Measurements from ENCODE around the gene COMMD3. TPM values are rescaled to one million over a fixed set of nuclear protein-coding genes. Genes with fewer than 3 reads are reported as not detected.

The COMMD3 gene
- total and polyA plus RNA-seq, 2 of the 4 experiments (the other 2 are of a cell fraction) = 30.8 to 44.8 TPM

GRCh38 chr10:22363305-22363704 is 47.1 kb downstream of the COMMD3 start:
- H2BK5ac ChIP-seq (ENCODE audit: low read depth, low read length, poor library complexity, severe bottlenecking) = no peak overlapping the region
- no peaks in the 10 kb centered on the region for H3K79me1 ChIP-seq (ENCODE audit: low read depth in 1 of 2, low read length in 2 of 2)
- H3K4me2 ChIP-seq (ENCODE audit: low read depth, low read length) = no peak overlapping the region
- H3K4ac ChIP-seq (ENCODE audit: low read depth, low read length) = no peak overlapping the region
- no peak overlapping the region for H2BK20ac ChIP-seq (ENCODE audit: low read depth, low read length)
- H3K36me3 ChIP-seq (ENCODE audit: control insufficient read depth, insufficient read depth, low read length) = no peaks in the 10 kb centered on the region
- in situ Hi-C loops (cut with MboI; ENCODE audit: low sequenced_read_pairs) (no loop called here), dilution Hi-C loops (cut with HindIII; ENCODE audit: low sequenced_read_pairs, unreplicated experiment) (no loop called here), intact Hi-C loops (cut with micrococcal nuclease) (no loop called here)
- no TSS peak for BruUV-seq (replicated peaks)
- no peak overlapping the region for H3K18ac ChIP-seq (ENCODE audit: low read depth, low read length)
- no peak overlapping the region for H2AK5ac ChIP-seq (ENCODE audit: low read depth, low read length)
- no peak for ATAC-seq (ENCODE audit: low read depth)
- no peak overlapping the region for H3K9ac ChIP-seq (ENCODE audit: low read depth, low read length)
- CTCF ChIA-PET = no interaction called here
- no peak overlapping the region for H2BK15ac ChIP-seq (ENCODE audit: low read depth, low read length)
- WGBS, 2 experiments (ENCODE audit: extremely low coverage in 2 of 2, insufficient read length in 1 of 2) = no CpG with 5 or more reads among the region's 6 CpGs
- H3K4me3 ChIP-seq (ENCODE audit: insufficient read depth, low read depth, low read length) = no peak overlapping the region
- no peak overlapping the region for H3K56ac ChIP-seq (ENCODE audit: extremely low read depth, insufficient read depth, low read length)
- H2AFZ ChIP-seq (replicated peaks; ENCODE audit: low read length, poor library complexity) = no peak overlapping the region
- no peaks in the 10 kb centered on the region for H4K20me1 ChIP-seq (ENCODE audit: insufficient read depth, low read length)
- H3K4me1 ChIP-seq (ENCODE audit: control insufficient read depth, insufficient read depth, low read length) = no peaks in the 10 kb centered on the region
- no peak overlapping the region for H2AK9ac ChIP-seq (replicated peaks; ENCODE audit: low read depth, low read length, poor library complexity)
- H4K91ac ChIP-seq (ENCODE audit: insufficient read depth, low read depth, low read length) = no peak overlapping the region
- no peak for TF ChIP-seq RFX5 (IDR thresholded peaks at IDR 0.05; ENCODE audit: low read depth, low read length)
- TF ChIP-seq MXI1 (IDR thresholded peaks at IDR 0.05; ENCODE audit: borderline replicate concordance, low read depth, low read length) = no peak
- TF ChIP-seq CTCF (conservative IDR thresholded peaks at IDR 0.05; ENCODE audit: low read depth, low read length) = no peak
- TF ChIP-seq MAFK (IDR thresholded peaks at IDR 0.05; ENCODE audit: low read depth, low read length) = no peak
- no peak for TF ChIP-seq CEBPB (IDR thresholded peaks at IDR 0.05; ENCODE audit: low read depth, low read length)
- no peak for TF ChIP-seq RAD21 (IDR thresholded peaks at IDR 0.05; ENCODE audit: low read length)
- no peak for TF ChIP-seq POLR2A (IDR thresholded peaks at IDR 0.05; ENCODE audit: low read depth, low read length)
- no peak for TF ChIP-seq BHLHE40 (IDR thresholded peaks at IDR 0.05; ENCODE audit: low read depth, low read length)
- TF ChIP-seq CHD1 (IDR thresholded peaks at IDR 0.05; ENCODE audit: low read depth, low read length) = no peak
- no peak for TF ChIP-seq USF2 (IDR thresholded peaks at IDR 0.05; ENCODE audit: low read depth, low read length)
- no peak for TF ChIP-seq FOS (IDR thresholded peaks at IDR 0.05; ENCODE audit: low read depth, low read length)
- DNase-seq = no peak
- no peak overlapping the region for H4K8ac ChIP-seq (ENCODE audit: low read depth in 2 of 2, low read length in 2 of 2)
- no peak overlapping the region for H4K5ac ChIP-seq (ENCODE audit: low read depth, low read length)
- no peak overlapping the region for H3K14ac ChIP-seq (replicated peaks; ENCODE audit: low read depth, low read length)
- H3K9me1 ChIP-seq (ENCODE audit: insufficient read depth, low read length) = no peaks in the 10 kb centered on the region
- no peak overlapping the region for H3K27ac ChIP-seq (ENCODE audit: insufficient read depth, low read length)
- no peak overlapping the region for H3K23ac ChIP-seq (ENCODE audit: low read depth, low read length)
- POLR2A ChIA-PET (ENCODE audit: unreplicated experiment) = no interaction called here
- peaks cover 1% of the 10 kb centered on the region; the same call in 1 of the 2 replicates for H3K27me3 ChIP-seq (ENCODE audit: control insufficient read depth, insufficient read depth, low read length)
- no peaks in the 10 kb centered on the region for H3K9me3 ChIP-seq (ENCODE audit: control insufficient read depth, insufficient read depth, low read length)
- H2BK120ac ChIP-seq (ENCODE audit: low read depth, low read length) = no peak overlapping the region
